ENCODE data around the gene KTI12. TPM values are rescaled to one million over a fixed set of nuclear protein-coding genes. Genes with fewer than 3 reads are reported as not detected.

The KTI12 gene
- polyA plus RNA-seq, 3 donors = 5.9 to 6.2 (median 6.1) TPM

DNA sequence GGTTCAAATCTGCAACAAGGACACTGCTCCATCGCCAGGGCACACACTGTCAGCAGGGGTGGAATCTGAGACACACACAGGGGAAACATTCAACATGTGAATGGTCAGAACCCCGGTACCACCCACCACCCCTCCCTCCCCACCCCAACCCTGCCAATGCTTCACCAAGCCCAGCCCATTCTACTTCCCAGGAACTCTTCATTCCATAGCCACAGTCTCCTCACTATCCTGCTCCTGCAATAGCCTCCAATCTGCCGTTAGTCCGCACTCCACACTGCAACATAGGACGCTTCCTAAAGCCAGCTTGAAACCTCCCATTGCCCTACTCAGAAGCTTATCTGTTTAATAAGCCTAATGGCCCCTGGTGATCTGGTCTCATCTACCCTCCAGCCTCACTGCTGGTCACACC, 35.6 kb downstream of the KTI12 start:
- DNase-seq = no peak

DNA sequence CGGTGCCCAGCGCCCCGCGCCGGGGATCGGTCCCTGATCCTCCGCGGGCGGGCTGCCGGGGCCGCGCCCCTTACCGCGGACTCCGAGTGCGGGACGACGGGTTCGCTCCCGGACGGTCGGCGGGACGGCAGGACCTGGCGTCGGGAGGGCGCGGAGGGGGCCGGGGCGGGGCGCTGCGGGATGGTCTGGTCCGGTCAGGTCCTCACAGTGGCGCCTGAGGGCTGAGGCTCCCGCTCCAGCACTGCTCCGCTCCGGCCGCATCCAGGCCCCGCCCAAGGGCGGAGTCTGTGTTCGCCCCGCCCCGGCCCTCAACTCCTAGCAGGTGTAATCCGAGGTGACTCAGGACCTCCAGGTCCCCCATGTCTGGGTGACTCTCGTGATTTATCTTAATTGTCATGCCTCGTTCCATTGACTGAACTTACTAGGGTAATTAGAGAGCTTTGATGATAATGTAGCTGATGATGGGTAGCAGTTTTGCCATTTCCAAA, 43.1 kb downstream of the KTI12 start, which contains the start of gene RAB3B:
Gene RAB3B, minus strand, starts transcription at position 223 of the 488 bp plus-strand sequence. CDS start 13,583 bp downstream, outside the sequence.
- peak; percentile 64 for DNase-seq

DNA sequence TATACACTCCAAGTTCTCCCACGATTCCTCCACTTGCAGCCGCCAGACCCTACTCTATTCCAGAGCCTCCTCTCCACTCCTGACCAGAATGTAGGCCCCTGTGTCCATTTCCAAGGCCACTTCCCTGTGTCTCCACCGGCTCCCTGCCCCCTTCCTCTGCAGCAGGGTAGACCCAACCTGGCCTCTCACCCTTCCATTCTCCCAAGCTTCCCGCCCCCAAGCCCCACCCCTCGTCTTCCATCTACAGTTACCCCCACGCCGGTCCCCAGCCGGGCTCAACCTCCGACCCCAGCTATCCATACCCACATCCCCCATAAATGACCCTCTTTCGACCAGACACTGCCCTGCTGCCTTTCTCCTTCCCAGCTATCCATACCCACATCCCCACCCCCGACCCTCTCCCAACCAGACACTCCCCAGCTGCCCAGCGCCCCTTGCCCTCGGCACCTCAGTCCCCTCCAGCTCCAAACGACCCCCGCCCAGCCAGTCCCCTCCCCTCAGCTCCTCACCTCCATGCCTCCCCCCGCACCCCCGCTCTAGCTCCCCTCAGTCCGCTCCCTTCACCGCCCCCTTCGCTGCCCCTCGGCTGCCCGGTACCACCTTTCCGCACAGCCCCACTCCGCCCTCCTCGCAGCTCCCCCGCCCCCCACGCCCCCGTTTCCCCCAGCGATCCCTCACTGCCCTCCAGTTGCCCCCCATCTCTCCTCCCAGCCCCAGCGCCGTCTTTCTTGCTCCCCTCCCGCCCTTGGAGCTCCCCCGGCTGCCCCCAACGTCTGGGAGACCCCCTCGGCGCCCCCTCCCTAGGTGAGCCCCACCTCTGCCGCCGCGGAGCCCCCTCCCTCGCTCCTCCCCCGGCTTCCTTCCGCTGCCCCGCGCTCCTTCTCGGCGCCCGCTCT, 43.8 kb downstream of the KTI12 start:
- no peak for DNase-seq

DNA sequence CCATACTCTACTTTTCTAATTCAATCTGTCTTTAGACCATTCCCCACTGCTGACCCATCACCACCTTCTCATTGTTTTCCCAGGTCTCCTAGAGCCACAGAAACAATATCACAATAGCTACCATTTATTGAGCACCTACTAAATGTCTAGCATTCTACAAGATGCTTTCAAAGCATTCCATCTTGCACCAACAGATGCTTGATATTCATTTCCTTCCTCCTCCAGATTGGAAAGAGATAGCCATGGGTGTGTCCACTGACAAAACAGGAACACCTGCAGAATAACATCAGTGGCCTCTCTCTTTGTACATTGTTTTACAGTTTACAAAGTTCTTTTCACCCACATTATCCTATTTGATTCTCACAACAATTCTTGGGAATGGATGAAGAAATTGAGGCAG, 45.4 kb downstream of the KTI12 start:
- DNase-seq = no peak

DNA sequence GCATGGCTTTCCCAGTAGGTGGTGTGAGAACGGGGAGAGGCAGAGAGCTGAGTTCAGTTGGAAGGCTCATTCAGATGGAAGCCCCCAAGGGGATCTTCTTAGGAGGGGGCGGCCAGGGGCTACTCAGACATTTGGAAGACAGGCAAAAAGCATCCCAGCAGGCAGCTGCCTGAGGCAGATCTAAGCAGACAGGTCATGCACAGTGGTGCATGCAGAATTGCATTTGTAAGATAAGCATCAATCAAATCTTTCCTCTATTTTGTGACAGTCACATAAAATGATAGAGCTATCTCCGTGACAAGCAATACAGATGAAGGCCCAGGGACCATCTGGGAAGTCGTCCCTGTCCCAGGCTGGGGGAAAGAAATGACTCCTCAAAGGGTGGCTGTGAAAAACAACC, 46.9 kb downstream of the KTI12 start:
- no peak for DNase-seq

DNA sequence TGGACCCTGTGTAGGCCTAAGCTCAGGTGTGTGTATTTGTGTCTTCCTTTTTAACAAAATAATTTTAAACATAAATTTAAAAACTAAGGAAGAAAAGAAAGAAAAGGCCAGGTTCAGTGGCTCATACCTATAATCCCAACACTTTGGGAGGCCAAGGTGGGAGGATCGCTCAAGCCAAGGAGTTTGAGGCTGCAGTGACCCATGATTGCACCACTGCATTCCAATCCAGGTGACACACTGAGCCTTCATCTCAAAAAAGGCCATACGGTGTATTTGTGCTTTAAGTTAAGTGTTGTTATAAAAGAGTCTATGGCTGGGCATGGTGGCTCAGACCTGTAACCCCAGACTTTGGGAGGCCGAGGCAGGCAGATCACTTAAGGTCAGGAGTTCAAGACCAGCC, 51.4 kb downstream of the KTI12 start:
- DNase-seq = no peak

Other genes with a start within 250 kb of the KTI12 start
- 100 to 1,000 TPM; 120 to 183 (median 150) TPM for gene NRDC, start 155.1 kb downstream of the KTI12 start, polyA plus RNA-seq (ENCODE audit: insufficient read length in 3 of 3)
- 1 to 10 TPM; 4.3 to 6.5 (median 5.5) TPM for gene RAB3B, start 43.1 kb downstream of the KTI12 start, polyA plus RNA-seq (ENCODE audit: insufficient read length in 3 of 3)
- 10 to 100 TPM; 66.7 to 80.5 (median 79.3) TPM for gene TXNDC12, start 21.4 kb upstream of the KTI12 start, polyA plus RNA-seq (ENCODE audit: insufficient read length in 3 of 3)
- gene BTF3L4, start 22.5 kb upstream of the KTI12 start, polyA plus RNA-seq (ENCODE audit: insufficient read length in 3 of 3) = 10 to 100 TPM; 70.3 to 78.6 (median 71.1) TPM
- gene ZFYVE9, start 108.3 kb upstream of the KTI12 start, polyA plus RNA-seq (ENCODE audit: insufficient read length in 3 of 3) = 10 to 100 TPM; 31.3 to 34.7 (median 32.4) TPM

Data from renal pelvis (tissue), 4 donors.